22Rv1 (cell line): ENCODE measurements around the gene ADSS2.

Source experiments
- H3K27ac ChIP-seq: fragments of 450-650 bp; 2 replicates; pipeline ENCODE4 v1.5.1; 2017
- CTCF ChIP-seq: fragments of 450-650 bp; IDR thresholded peaks from 2 replicates; pipeline ENCODE4 v1.5.1; 2017; ENCODE audit warnings: mild to moderate bottlenecking
- ZFX ChIP-seq: fragments of 450-650 bp; IDR thresholded peaks from 2 replicates; pipeline ENCODE4 v1.6.1; 2017; ENCODE audit warnings: antibody characterized with exemption, borderline replicate concordance

Gene ADSS2

GRCh38 chr1:244444854-244445253 is 6.9 kb downstream of the ADSS2 start:
- TF ChIP-seq ZFX, result no peak
- TF ChIP-seq CTCF, result no peak
- H3K27ac ChIP-seq, result no peak overlapping the region

DNA sequence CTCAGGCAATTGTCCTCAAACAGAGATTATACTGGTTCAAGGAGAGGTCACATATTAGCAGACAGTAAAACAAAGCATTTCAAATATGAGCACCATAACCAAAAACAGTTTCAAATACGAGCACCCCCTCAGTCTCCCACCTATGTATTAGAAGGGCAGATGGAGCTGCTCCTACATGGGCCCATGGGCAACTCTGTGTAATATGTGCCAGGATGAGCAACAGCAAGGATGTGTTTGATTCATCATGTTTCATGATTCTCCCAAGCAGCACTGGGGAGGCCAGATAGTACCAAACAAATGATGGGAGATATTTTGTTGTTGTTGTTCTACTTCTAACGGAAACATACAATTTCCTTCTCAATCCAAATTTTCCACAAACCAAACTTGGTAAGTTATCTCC is 8.9 kb downstream of the ADSS2 start:
- TF ChIP-seq CTCF (no peak), ZFX (no peak)
- no peak overlapping the region for H3K27ac ChIP-seq

GRCh38 chr1:244439391-244440032 is 12.2 kb downstream of the ADSS2 start:
- no peak overlapping the region for H3K27ac ChIP-seq
- TF ChIP-seq CTCF, result no peak
- no peak for TF ChIP-seq ZFX

GRCh38 chr1:244437086-244437468 is 14.6 kb downstream of the ADSS2 start:
- no peak for TF ChIP-seq CTCF
- no peak for TF ChIP-seq ZFX
- no peak overlapping the region for H3K27ac ChIP-seq

DNA sequence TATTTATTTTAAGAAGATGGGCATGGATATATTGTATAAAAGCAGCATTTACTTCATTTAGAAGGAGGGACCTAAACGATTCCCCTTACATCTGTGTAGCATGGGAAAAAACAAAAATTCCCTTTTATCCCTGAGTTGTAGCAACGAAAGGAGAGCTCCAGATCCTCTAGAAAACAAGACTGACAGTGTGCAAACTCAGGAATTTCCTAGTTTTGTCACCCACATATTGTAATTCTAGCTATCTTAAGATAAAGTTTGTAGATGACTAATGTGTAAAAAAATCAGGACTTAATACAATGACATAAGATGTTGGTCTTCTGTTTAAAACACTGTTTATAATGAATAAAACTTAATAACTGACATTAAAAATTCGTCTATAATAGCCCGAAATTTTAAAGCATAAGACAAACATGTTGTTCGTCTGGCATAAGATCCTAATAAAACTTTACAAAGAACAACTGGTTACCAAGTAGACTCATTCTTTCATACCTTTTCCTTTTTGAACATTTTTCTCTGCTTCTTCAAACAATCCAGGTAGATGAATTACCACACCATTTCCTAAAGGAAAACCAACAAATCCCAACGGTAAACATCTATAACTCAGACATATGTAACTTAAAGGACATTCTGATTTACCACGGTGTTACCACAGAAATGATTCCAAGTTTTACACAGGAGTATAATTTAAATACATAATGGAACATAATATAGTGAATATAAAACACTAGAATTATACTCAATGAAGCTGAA is 15.2 kb downstream of the ADSS2 start:
- TF ChIP-seq ZFX, result no peak
- TF ChIP-seq CTCF, result no peak

GRCh38 chr1:244435562-244436205 is 16.0 kb downstream of the ADSS2 start:
- no peak overlapping the region for H3K27ac ChIP-seq
- TF ChIP-seq CTCF (no peak), ZFX (no peak)

More for the DNA sequence above, 15.2 kb downstream of the ADSS2 start:
- no peak overlapping the region for H3K27ac ChIP-seq

DNA sequence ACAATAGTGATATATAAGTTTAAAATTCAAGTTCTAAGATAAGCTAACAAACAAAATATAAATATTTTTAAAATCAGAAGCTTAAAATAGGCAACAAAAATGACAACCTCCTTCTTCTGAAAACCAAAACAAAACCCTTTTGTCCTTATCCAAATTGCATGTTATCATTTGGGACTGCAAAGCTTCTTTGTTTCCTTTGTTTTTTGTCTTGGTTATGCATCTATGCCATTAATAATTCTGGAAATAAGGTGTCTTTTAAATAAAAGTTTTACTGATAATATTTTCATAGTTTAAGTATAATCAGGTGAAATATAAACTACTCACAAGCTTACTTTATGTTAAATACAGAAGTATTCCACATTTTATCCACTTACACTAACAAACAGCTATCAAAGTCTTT is 20.5 kb downstream of the ADSS2 start:
- no peak overlapping the region for H3K27ac ChIP-seq
- TF ChIP-seq CTCF, result no peak
- no peak for TF ChIP-seq ZFX
